ENCODE results near the gene ENOX2.

Gene ENOX2

GRCh38 chrX:130879869-130880268 is 23.1 kb downstream of the ENOX2 start:
- no peak for DNase-seq (ENCODE audit: low read depth)

GRCh38 chrX:130878350-130879341 is 24.4 kb downstream of the ENOX2 start:
- peak; percentile 73 for DNase-seq (ENCODE audit: low read depth)

- DNase-seq (ENCODE audit: low read depth), result no peak
Measured at GRCh38 chrX:130877892-130878341, 25.1 kb downstream of the ENOX2 start.

GRCh38 chrX:130876226-130876625 is 26.8 kb downstream of the ENOX2 start:
- DNase-seq (ENCODE audit: low read depth), result no peak

- DNase-seq (ENCODE audit: low read depth), result no peak
Measured at GRCh38 chrX:130874751-130875150, 28.3 kb downstream of the ENOX2 start.

GRCh38 chrX:130869239-130869638 is 33.8 kb downstream of the ENOX2 start:
- DNase-seq (ENCODE audit: low read depth), result no peak

GRCh38 chrX:130861462-130861861 is 41.5 kb downstream of the ENOX2 start:
- no peak for DNase-seq (ENCODE audit: low read depth)

- DNase-seq (ENCODE audit: low read depth), result no peak
Measured at GRCh38 chrX:130857207-130857606, 45.8 kb downstream of the ENOX2 start.

GRCh38 chrX:130851569-130851968 is 51.4 kb downstream of the ENOX2 start:
- DNase-seq (ENCODE audit: low read depth), result no peak

GRCh38 chrX:130848763-130849162 is 54.2 kb downstream of the ENOX2 start:
- DNase-seq (ENCODE audit: low read depth), result no peak

- DNase-seq (ENCODE audit: low read depth), result no peak
Measured at GRCh38 chrX:130846746-130847145, 56.3 kb downstream of the ENOX2 start.

GRCh38 chrX:130841776-130842175 is 61.2 kb downstream of the ENOX2 start:
- no peak for DNase-seq (ENCODE audit: low read depth)

- DNase-seq (ENCODE audit: low read depth), result no peak
Measured at GRCh38 chrX:130840345-130840744, 62.7 kb downstream of the ENOX2 start.

GRCh38 chrX:130836447-130836846 is 66.6 kb downstream of the ENOX2 start:
- DNase-seq (ENCODE audit: low read depth), result no peak

GRCh38 chrX:130834830-130835229 is 68.2 kb downstream of the ENOX2 start:
- DNase-seq (ENCODE audit: low read depth), result no peak

GRCh38 chrX:130834149-130834548 is 68.9 kb downstream of the ENOX2 start:
- no peak for DNase-seq (ENCODE audit: low read depth)

GRCh38 chrX:130831347-130831722 is 71.7 kb downstream of the ENOX2 start:
- no peak for DNase-seq (ENCODE audit: low read depth)

GRCh38 chrX:130830599-130831346 is 72.2 kb downstream of the ENOX2 start:
- no peak for DNase-seq (ENCODE audit: low read depth)

GRCh38 chrX:130829526-130830515 is 73.2 kb downstream of the ENOX2 start:
- DNase-seq (ENCODE audit: low read depth), result no peak

GRCh38 chrX:130828641-130829040 is 74.4 kb downstream of the ENOX2 start:
- DNase-seq (ENCODE audit: low read depth), result no peak

GRCh38 chrX:130827648-130828047 is 75.4 kb downstream of the ENOX2 start:
- no peak for DNase-seq (ENCODE audit: low read depth)

- no peak for DNase-seq (ENCODE audit: low read depth)
Measured at GRCh38 chrX:130826249-130826648, 76.8 kb downstream of the ENOX2 start.
